Occipital lobe (tissue), 2 donors: ENCODE data around the gene LSAMP. TPM values are rescaled to one million over a fixed set of nuclear protein-coding genes. Genes with fewer than 3 reads are reported as not detected.

Experiments used
- DNase-seq: peaks from one replicate; lab custom pipeline; 2025; lab: John Stamatoyannopoulos, UW
- total RNA-seq: library from RNA; depleted of rRNA; stranded (reverse); fragments of >200 nt; gene quantifications from one replicate; pipeline ENCODE4 v1.2.3, GENCODE V29; 2014

LSAMP gene
- total RNA-seq, 1 donor from 2014 or later: 47.3 TPM

GRCh38 chr3:116030131-116030850, 415.0 kb downstream of the LSAMP start:
- DNase-seq: no peak

- DNase-seq: no peak
Measured at GRCh38 chr3:116029266-116029665, 416.0 kb downstream of the LSAMP start.

- no peak for DNase-seq
Measured at GRCh38 chr3:116028157-116028556, 417.1 kb downstream of the LSAMP start.

- DNase-seq: no peak
Measured at GRCh38 chr3:116020989-116021388, 424.3 kb downstream of the LSAMP start.

- DNase-seq: no peak
Measured at GRCh38 chr3:116020495-116020894, 424.8 kb downstream of the LSAMP start.

GRCh38 chr3:116019254-116019763, 426.0 kb downstream of the LSAMP start:
- no peak for DNase-seq

- DNase-seq: no peak
Measured at GRCh38 chr3:116018646-116019045, 426.6 kb downstream of the LSAMP start.

GRCh38 chr3:116015931-116016330, 429.4 kb downstream of the LSAMP start:
- no peak for DNase-seq

GRCh38 chr3:116007000-116007399, 438.3 kb downstream of the LSAMP start:
- DNase-seq: no peak

GRCh38 chr3:116005404-116005803, 439.9 kb downstream of the LSAMP start:
- peak; percentile 15 for DNase-seq

- DNase-seq: no peak
Measured at GRCh38 chr3:116002235-116002634, 443.1 kb downstream of the LSAMP start.

GRCh38 chr3:116001151-116001621, 444.1 kb downstream of the LSAMP start:
- no peak for DNase-seq

- DNase-seq: peak; percentile 25
Measured at GRCh38 chr3:116000311-116000710, 445.0 kb downstream of the LSAMP start.

GRCh38 chr3:115999613-116000012, 445.7 kb downstream of the LSAMP start:
- DNase-seq: no peak

- peak; percentile 5 for DNase-seq
Measured at GRCh38 chr3:115999001-115999585, 446.2 kb downstream of the LSAMP start.

- DNase-seq: no peak
Measured at GRCh38 chr3:115996420-115997108, 448.7 kb downstream of the LSAMP start.

- DNase-seq: no peak
Measured at GRCh38 chr3:115990669-115991068, 454.6 kb downstream of the LSAMP start.

GRCh38 chr3:115989684-115990421, 455.4 kb downstream of the LSAMP start:
- no peak for DNase-seq

GRCh38 chr3:115986555-115987207, 458.6 kb downstream of the LSAMP start:
- DNase-seq: no peak

- DNase-seq: no peak
Measured at GRCh38 chr3:115982629-115983028, 462.7 kb downstream of the LSAMP start.

- DNase-seq: no peak
Measured at GRCh38 chr3:115982108-115982507, 463.2 kb downstream of the LSAMP start.
